Uterus (tissue), 4 donors: ENCODE data around the gene DAPK2. TPM values are rescaled to one million over a fixed set of nuclear protein-coding genes. Genes with fewer than 3 reads are reported as not detected.

Experiments used
- DNase-seq, 2 donors: peaks; one replicate each; pipeline ENCODE4 v3.0.0-alpha.2; 2019 to 2020
- H3K27ac ChIP-seq, 2 donors: fragments of 200-600 bp; sonication (generic); 1 replicate in 1 of 2; 2 replicates in 1 of 2; pipeline ENCODE4 v1.5.1; 2016 to 2018
- H3K27me3 ChIP-seq, 2 donors: fragments of 200-600 bp; sonication (generic); one replicate each; pipeline ENCODE4 v1.5.1; 2018 to 2019; ENCODE audit warnings: control low read depth in 1 of 2
- H3K36me3 ChIP-seq, 2 donors: fragments of 200-600 bp; sonication (generic); one replicate each; pipeline ENCODE4 v1.5.1; 2019; ENCODE audit warnings: control low read depth in 1 of 2
- H3K4me1 ChIP-seq, 2 donors: fragments of 200-600 bp; sonication (generic); one replicate each; pipeline ENCODE4 v1.5.1; 2018 to 2019; ENCODE audit warnings: control low read depth in 1 of 2
- H3K4me3 ChIP-seq, 2 donors: fragments of 200-600 bp; sonication (generic); 1 replicate in 1 of 2; 2 replicates in 1 of 2; pipeline ENCODE4 v1.5.1; 2018 to 2019; ENCODE audit warnings: mild to moderate bottlenecking in 1 of 2
- H3K9me3 ChIP-seq, 2 donors: fragments of 200-600 bp; sonication (generic); one replicate each; pipeline ENCODE4 v1.5.1; 2019; ENCODE audit warnings: control low read depth in 1 of 2
- CTCF ChIP-seq, 4 experiments: fragments of 200-600 bp in 2 of 4; fragments of 450-650 bp in 2 of 4; sonication (generic) in 2 of 4; IDR thresholded peaks; one replicate each; pipeline ENCODE4 v1.5.1; 2016 to 2019; ENCODE audit warnings: antibody characterized with exemption in 4 of 4, mild to moderate bottlenecking in 2 of 4, moderate library complexity in 1 of 4
- POLR2A ChIP-seq, 2 donors: fragments of 450-650 bp; IDR thresholded peaks; one replicate each; pipeline ENCODE4 v1.6.1; 2016; ENCODE audit warnings: antibody characterized with exemption in 2 of 2, mild to moderate bottlenecking in 1 of 2, moderate library complexity in 1 of 2
- intact Hi-C: fragments of 100-400 bp; cut with DNase I; formaldehyde crosslinking; loops from one replicate; pipeline ENCODE4 v1.15.1; 2023; ENCODE audit warnings: low total_unique reads
- total RNA-seq, 4 donors: library from RNA; depleted of rRNA in 3 of 4; stranded (reverse); fragments of >200 nt in 3 of 4; gene quantifications; one replicate each; pipeline versions ENCODE4 v1.1.0 to v1.2.4, GENCODE V29; 2014 to 2023
- donor health status: DM: yes; HTN: yes; CAD: no.

DAPK2 gene
- total RNA-seq, 4 donors from 2014 or later: 0.88 to 5.3 (median 1.4) TPM

GRCh38 chr15:64052925-64053491 lies 6.7 kb upstream of the DAPK2 start:
- intact Hi-C loops: no loop called here
- H3K4me1 ChIP-seq: no peaks in the 10 kb centered on the region
- no peak for DNase-seq
- H3K36me3 ChIP-seq: no peaks in the 10 kb centered on the region
- no peaks in the 10 kb centered on the region for H3K27me3 ChIP-seq
- no peak overlapping the region for H3K27ac ChIP-seq
- TF ChIP-seq CTCF (IDR thresholded peaks at IDR 0.05) (no peak), POLR2A (IDR thresholded peaks at IDR 0.05) (no peak)
- no peaks in the 10 kb centered on the region for H3K9me3 ChIP-seq
- no peak overlapping the region for H3K4me3 ChIP-seq

GRCh38 chr15:64051407-64052259 lies 5.3 kb upstream of the DAPK2 start:
- H3K27ac ChIP-seq: no peak overlapping the region
- intact Hi-C loops: no loop called here
- no peaks in the 10 kb centered on the region for H3K4me1 ChIP-seq
- no peaks in the 10 kb centered on the region for H3K27me3 ChIP-seq
- no peak for DNase-seq
- TF ChIP-seq POLR2A (IDR thresholded peaks at IDR 0.05) (no peak), CTCF (IDR thresholded peaks at IDR 0.05) (no peak)
- no peak overlapping the region for H3K4me3 ChIP-seq
- H3K9me3 ChIP-seq: no peaks in the 10 kb centered on the region
- H3K36me3 ChIP-seq: no peaks in the 10 kb centered on the region

- no peak for TF ChIP-seq CTCF (IDR thresholded peaks at IDR 0.05)
- TF ChIP-seq POLR2A (IDR thresholded peaks at IDR 0.05): no peak
- Histone ChIP-seq H3K27me3 (no peaks in the 10 kb centered on the region), H3K4me1 (no peaks in the 10 kb centered on the region), H3K27ac (no peak overlapping the region), H3K36me3 (no peaks in the 10 kb centered on the region), H3K9me3 (no peaks in the 10 kb centered on the region), H3K4me3 (no peak overlapping the region)
- intact Hi-C loops: no loop called here
- no peak for DNase-seq
Measured at GRCh38 chr15:64051093-64051402, 4.8 kb upstream of the DAPK2 start.

- intact Hi-C loops: no loop called here
- no peak for DNase-seq
- no peaks in the 10 kb centered on the region for H3K27me3 ChIP-seq
- no peaks in the 10 kb centered on the region for H3K9me3 ChIP-seq
- H3K4me1 ChIP-seq: no peaks in the 10 kb centered on the region
- no peaks in the 10 kb centered on the region for H3K36me3 ChIP-seq
- no peak overlapping the region for H3K4me3 ChIP-seq
- TF ChIP-seq CTCF (IDR thresholded peaks at IDR 0.05) (no peak), POLR2A (IDR thresholded peaks at IDR 0.05) (no peak)
- H3K27ac ChIP-seq: no peak overlapping the region
Measured at GRCh38 chr15:64050281-64051092, 4.2 kb upstream of the DAPK2 start.
